ENCODE data around the gene MPPED1. TPM values are rescaled to one million over a fixed set of nuclear protein-coding genes. Genes with fewer than 3 reads are reported as not detected.

The MPPED1 gene
- total and polyA plus RNA-seq, 2 donors (not counting 3 experiments of a cell fraction or from before 2014, with no cell fraction given) = not detected

DNA sequence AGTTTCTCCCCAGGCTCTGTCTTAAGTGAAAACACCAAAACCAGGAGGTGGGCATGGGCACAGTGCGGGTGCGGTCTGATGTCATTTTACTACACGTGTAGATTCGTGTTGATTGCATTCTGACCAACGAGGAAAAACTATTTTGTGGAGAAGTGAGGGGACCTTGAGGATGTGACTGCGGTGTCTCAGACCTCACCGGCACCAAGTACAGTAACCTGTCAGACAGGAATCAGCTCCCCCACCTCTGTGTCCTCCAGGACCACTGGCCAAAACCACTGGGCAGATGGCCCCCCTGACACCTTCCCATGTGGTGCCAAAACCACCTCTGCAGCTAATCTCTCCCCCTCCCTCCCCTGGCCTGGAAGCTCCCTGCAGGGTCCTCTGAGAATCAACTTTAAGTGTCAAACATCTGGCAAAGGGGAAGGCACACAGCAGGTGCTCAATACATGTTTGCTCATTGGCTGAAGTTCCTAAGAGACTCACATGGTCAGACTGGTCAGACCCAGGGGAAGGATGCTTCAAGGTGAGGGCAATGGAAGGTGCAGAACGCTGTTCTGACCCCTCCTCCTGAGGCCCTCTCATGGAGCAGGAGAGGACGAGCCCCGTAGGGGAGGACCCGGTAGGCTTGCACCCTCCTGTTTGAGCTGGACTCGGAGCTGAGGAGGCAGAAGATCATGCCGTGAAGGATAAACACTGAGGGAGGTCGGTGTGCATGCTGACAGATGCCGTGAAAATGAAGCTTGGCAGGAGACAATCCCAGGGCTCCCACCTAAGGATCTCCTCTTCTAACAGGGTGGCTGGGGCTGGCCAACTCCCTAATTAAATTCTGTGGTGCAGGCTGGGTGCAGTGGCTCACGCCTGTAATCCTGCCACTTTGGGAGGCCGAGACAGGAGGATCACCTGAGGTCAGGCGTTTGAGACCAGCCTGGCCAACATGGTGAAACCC, 129.9 kb downstream of the MPPED1 start:
- Histone ChIP-seq H3K27ac (ENCODE audit: insufficient read depth, low read depth, low read length) (no peak overlapping the region), H2AFZ (ENCODE audit: low read depth, low read length) (no peak overlapping the region), H3K27me3 (ENCODE audit: control insufficient read depth in 2 of 2, insufficient read depth in 2 of 2, low read length in 2 of 2) (no peaks in the 10 kb centered on the region), H3K4me2 (ENCODE audit: insufficient read depth, low read length) (no peak overlapping the region), H3K9me3 (replicated peaks; ENCODE audit: control insufficient read depth, insufficient read depth, low read length) (no peaks in the 10 kb centered on the region), H3K9me1 (replicated peaks; ENCODE audit: control insufficient read depth, extremely low read depth, insufficient read depth, low read length) (no peaks in the 10 kb centered on the region), H3K9ac (replicated peaks; ENCODE audit: extremely low read depth, insufficient read depth, low read length) (no peak overlapping the region), H3K4me1 (ENCODE audit: control insufficient read depth, extremely low read depth, insufficient read depth, low read length) (no peaks in the 10 kb centered on the region), H4K20me1 (replicated peaks; ENCODE audit: control insufficient read depth, extremely low read depth, insufficient read depth, low read length) (no peaks in the 10 kb centered on the region), H3K4me3 (replicated peaks in 1 of 3; ENCODE audit: insufficient read depth in 1 of 3, low read depth in 1 of 3, low read length in 3 of 3) (no peak overlapping the region), H3K79me2 (ENCODE audit: control insufficient read depth, insufficient read depth, low read length) (no peaks in the 10 kb centered on the region), H3K36me3 (ENCODE audit: control insufficient read depth in 2 of 2, extremely low read depth in 1 of 2, insufficient read depth in 2 of 2, low read length in 2 of 2) (no peaks in the 10 kb centered on the region)
- ChIA-PET POLR2A (no interaction called here), CTCF (no interaction called here)
- TF ChIP-seq MYC (IDR thresholded peaks at IDR 0.05; ENCODE audit: low read depth, low read length) = no peak
- TF ChIP-seq, protein P1, sequence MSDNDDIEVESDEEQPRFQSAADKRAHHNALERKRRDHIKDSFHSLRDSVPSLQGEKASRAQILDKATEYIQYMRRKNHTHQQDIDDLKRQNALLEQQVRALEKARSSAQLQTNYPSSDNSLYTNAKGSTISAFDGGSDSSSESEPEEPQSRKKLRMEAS (IDR thresholded peaks at IDR 0.05; ENCODE audit: insufficient read depth, insufficient read length) = no peak
- TF ChIP-seq JUN (IDR thresholded peaks at IDR 0.05; ENCODE audit: borderline replicate concordance, insufficient read depth, insufficient read length, low read depth) = no peak
- dilution Hi-C loops (cut with MboI; ENCODE audit: extremely low pct_ligation_motif_present, low sequenced_read_pairs) = no loop called here
- intact Hi-C loops (cut with micrococcal nuclease) = no loop called here
- FAIRE-seq (no peak), DNase-seq (ENCODE audit: low read depth, low spot score) (no peak)
- BruUV-seq (replicated peaks) = no TSS peak

GRCh38 chr22:43542681-43543521, 131.1 kb downstream of the MPPED1 start:
- intact Hi-C loops (cut with micrococcal nuclease) = no loop called here
- Histone ChIP-seq H3K4me1 (ENCODE audit: control insufficient read depth, extremely low read depth, insufficient read depth, low read length) (no peaks in the 10 kb centered on the region), H3K27ac (ENCODE audit: insufficient read depth, low read depth, low read length) (no peak overlapping the region), H3K36me3 (ENCODE audit: control insufficient read depth in 2 of 2, extremely low read depth in 1 of 2, insufficient read depth in 2 of 2, low read length in 2 of 2) (no peaks in the 10 kb centered on the region), H4K20me1 (replicated peaks; ENCODE audit: control insufficient read depth, extremely low read depth, insufficient read depth, low read length) (no peaks in the 10 kb centered on the region), H3K79me2 (ENCODE audit: control insufficient read depth, insufficient read depth, low read length) (no peaks in the 10 kb centered on the region), H3K4me2 (ENCODE audit: insufficient read depth, low read length) (no peak overlapping the region), H3K27me3 (ENCODE audit: control insufficient read depth in 2 of 2, insufficient read depth in 2 of 2, low read length in 2 of 2) (no peaks in the 10 kb centered on the region), H2AFZ (ENCODE audit: low read depth, low read length) (no peak overlapping the region), H3K9me1 (replicated peaks; ENCODE audit: control insufficient read depth, extremely low read depth, insufficient read depth, low read length) (no peaks in the 10 kb centered on the region), H3K9ac (replicated peaks; ENCODE audit: extremely low read depth, insufficient read depth, low read length) (no peak overlapping the region), H3K9me3 (replicated peaks; ENCODE audit: control insufficient read depth, insufficient read depth, low read length) (no peaks in the 10 kb centered on the region), H3K4me3 (replicated peaks in 1 of 3; ENCODE audit: insufficient read depth in 1 of 3, low read depth in 1 of 3, low read length in 3 of 3) (no peak overlapping the region)
- POLR2A ChIA-PET = no interaction called here
- no TSS peak for BruUV-seq (replicated peaks)
- CTCF ChIA-PET = no interaction called here
- TF ChIP-seq POLR2A (IDR thresholded peaks at IDR 0.05; ENCODE audit: low read depth, low read length) (no peak), POLR2AphosphoS5 (IDR thresholded peaks at IDR 0.05; ENCODE audit: insufficient read depth, low read depth, low read length) (no peak), GATA2 (IDR thresholded peaks at IDR 0.05; ENCODE audit: insufficient read depth, insufficient read length, low read depth, low read length) (no peak), JUN (IDR thresholded peaks at IDR 0.05; ENCODE audit: borderline replicate concordance, insufficient read depth, insufficient read length, low read depth) (no peak), MYC (IDR thresholded peaks at IDR 0.05; ENCODE audit: low read depth, low read length) (no peak)
- TF ChIP-seq, protein P1 (IDR thresholded peaks at IDR 0.05; ENCODE audit: insufficient read depth, insufficient read length) = no peak
- no peak for FAIRE-seq
- dilution Hi-C loops (cut with MboI; ENCODE audit: extremely low pct_ligation_motif_present, low sequenced_read_pairs) = no loop called here
- DNase-seq (ENCODE audit: low read depth, low spot score) = no peak
